SH-SY5Y (cell line): ENCODE data around the gene SCYL1.

Experiments used
- GATA2 ChIP-seq: IDR thresholded peaks from 2 replicates; pipeline ENCODE4 v1.6.1; 2011; ENCODE audit warnings: mild to moderate bottlenecking, low read depth, low read length
- GATA3 ChIP-seq: IDR thresholded peaks from 2 replicates; pipeline ENCODE4 v1.6.1; 2011; ENCODE audit warnings: low read depth, mild to moderate bottlenecking, low read length, moderate library complexity

DNA sequence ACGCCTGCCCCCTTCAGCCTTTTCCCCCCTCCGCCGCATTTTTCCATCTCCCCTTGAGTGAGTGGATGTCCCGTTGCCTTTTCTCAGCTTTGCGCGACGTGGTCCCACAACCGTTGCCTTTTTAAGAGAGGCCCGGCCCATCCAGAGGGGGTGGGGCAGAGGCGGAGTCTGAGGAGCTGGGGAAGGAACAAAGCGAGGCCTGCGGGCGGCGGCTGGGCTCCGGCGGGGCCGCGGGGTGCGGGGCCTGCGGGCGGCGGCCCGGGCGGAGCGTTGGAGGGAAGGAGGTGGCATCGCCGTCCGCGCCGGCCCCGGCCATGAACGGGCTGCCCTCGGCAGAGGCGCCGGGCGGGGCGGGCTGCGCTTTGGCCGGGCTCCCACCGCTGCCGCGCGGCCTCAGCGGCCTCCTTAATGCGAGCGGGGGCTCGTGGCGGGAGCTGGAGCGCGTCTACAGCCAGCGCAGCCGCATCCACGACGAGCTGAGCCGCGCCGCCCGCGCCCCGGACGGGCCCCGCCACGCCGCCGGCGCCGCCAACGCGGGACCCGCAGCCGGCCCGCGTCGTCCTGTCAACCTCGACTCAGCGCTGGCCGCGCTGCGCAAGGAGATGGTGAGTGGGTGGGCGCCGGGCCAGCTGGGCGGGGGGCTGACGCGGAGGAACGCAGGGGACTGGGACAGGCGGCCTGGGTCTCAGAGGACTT is 47.6 kb downstream of the SCYL1 start, which contains the start of gene FAM89B:
- TF ChIP-seq GATA2 (no peak), GATA3 (no peak)
